ENCODE data around the gene SOHLH1.

SOHLH1 gene

GRCh38 chr9:135703726-135704125 lies 4.4 kb upstream of the SOHLH1 start:
- no peak for DNase-seq (ENCODE audit: low read depth)

DNA sequence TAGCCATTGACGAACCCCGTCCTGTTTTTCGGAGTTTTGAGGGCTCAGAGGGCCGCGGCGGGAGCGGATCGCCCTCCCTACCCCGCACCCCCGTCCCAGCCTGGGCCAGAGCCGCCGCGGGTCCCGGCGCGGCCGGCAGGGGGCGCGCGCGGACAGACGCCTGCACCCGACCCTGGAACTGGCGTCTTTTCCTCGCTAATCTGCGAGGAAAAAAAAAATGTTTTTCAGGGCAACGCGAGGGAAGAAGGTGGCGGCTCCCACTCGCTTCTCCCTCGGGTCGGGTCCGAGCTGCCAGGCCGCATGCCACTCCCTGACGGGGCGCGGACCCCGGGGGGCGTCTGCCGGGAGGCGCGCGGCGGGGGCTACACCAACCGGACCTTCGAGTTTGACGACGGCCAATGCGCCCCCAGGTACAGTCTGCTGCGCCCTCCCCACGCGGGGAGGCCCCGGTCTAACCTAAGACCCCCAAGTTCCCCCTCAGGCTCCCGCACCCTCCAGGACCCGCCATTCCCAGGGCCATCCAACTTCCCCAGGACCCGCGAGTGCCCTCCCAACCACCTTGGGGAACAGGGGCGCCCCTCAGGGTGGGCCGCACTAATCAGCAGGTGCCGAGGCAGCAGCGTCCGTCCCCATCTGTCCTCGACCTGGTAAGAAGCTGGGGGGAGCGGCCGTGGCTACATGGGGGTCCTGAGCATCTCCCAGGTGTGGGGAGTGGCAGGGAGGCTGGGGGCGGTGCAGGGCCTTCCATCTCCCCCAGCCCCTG lies 2.9 kb upstream of the SOHLH1 start, which contains the start of gene KCNT1:
Gene KCNT1 (plus strand): TSS at position 227 of the 763 bp plus-strand sequence. CDS start 74 bp downstream, at position 301.
- DNase-seq (ENCODE audit: low read depth) = peak; percentile 46

DNA sequence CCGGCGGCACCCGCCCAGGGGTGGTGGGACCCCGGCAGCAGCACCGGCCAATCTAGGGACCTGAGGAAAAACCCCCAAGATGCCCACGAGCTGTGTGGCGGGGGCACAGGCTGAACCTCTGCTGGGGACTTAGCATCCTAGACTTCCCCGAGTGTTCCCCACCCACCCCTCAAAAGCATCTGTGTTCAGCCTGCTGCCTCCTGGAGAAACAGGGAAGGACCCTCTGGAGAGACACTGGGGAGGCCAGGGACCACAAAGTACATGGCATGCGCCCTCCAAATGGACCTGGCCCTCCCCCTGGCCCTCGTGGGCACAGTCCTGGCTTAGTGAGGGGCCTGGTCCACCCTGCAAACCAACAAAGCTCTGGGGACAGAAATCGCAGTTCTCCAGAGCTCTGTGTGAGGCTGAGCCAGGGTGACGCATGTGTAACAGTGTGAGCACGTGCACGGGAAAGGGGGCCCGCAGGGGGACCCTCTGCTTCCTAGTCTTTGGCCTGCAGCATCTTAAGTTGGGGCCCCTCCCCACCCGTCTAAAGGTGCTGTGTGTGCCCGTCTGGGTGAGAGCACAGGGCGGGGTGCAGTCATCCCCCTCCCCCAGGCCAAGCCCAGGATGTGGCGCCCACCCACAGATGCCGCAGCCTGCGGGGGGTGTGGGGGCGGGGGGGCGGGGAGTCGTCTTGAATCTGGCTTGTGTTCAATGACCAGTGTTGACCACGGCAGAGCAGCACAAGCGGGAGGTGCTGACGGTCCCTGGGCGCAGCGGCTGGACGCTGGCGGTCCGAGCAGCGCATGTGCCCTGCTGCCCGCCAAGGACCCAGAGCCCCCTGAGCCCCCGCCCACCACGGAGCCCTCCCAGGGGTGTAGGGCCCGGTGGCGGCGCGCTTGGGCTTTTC lies 2.0 kb upstream of the SOHLH1 start:
- DNase-seq (ENCODE audit: low read depth) = no peak

- no peak for DNase-seq (ENCODE audit: low read depth)
Observed at GRCh38 chr9:135700525-135700924, 1.2 kb upstream of the SOHLH1 start.

GRCh38 chr9:135698767-135699166 lies 514 bp downstream of the SOHLH1 start:
- DNase-seq (ENCODE audit: low read depth) = no peak

- DNase-seq (ENCODE audit: low read depth) = no peak
Observed at GRCh38 chr9:135698236-135698635, 1.0 kb downstream of the SOHLH1 start.

- no peak for DNase-seq (ENCODE audit: low read depth)
Observed at GRCh38 chr9:135697226-135697625, 2.1 kb downstream of the SOHLH1 start.

GRCh38 chr9:135696446-135696845 lies 2.8 kb downstream of the SOHLH1 start:
- no peak for DNase-seq (ENCODE audit: low read depth)

DNA sequence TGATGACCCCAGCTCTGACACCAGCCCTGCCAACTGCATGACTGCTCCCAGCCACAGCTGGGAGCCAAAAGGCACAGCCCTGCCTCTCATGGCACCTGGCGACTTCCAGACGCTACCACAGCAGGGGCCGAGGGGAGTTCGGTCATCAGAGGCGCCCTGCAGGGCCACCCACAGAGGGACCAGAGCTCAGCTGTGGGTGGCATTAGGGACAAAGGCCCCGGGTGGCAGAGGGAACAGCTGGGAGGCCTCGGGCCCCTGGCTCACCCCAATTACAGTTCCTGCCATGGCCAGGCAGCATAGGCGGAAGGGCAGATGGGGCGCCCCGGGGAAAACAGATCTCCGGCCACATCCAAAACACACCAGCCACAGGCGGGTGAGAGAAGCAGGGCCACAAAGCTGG lies 3.6 kb downstream of the SOHLH1 start:
- DNase-seq (ENCODE audit: low read depth) = no peak

GRCh38 chr9:135695036-135695435 lies 4.2 kb downstream of the SOHLH1 start:
- DNase-seq (ENCODE audit: low read depth) = no peak

DNA sequence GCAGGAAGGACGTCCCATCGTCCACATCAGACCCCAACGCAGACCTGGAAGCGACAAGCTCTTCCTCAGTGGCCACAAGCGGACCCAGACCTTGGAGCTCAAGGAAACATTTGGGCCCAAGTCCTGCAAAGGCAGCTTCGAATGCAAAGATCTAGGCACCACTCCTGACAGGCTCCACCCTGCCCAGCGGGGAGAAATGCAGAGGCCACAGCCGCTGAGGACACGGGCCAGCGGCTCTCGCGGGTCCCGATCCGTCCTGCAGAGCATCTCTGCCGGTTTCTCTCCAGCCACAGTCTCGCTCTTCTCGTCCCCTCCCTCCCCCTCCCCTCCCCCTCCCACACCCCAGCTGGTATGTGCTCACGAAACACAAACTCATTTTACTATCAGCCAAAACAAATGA lies 4.9 kb downstream of the SOHLH1 start:
- no peak for DNase-seq (ENCODE audit: low read depth)

DNA sequence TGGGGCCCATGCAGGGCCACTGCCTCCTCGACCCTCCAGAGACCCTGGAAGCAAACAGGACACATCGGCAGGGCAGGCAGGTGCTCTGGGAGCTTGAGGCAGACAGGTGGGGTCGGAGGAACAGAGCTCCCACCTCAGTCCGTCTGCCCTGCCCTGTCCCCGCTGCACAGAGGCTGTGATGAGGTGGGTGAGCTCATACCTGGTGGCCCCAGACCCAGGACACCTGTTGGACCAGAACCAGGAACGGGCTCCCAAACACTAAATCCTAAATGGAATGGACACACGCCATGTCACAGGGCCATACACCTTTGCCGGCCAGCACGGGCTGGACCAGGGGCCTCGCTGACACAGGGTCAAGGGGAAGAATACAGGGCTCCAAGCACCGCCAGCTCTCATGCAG lies 5.5 kb downstream of the SOHLH1 start:
- no peak for DNase-seq (ENCODE audit: low read depth)

GRCh38 chr9:135693265-135693664 lies 6.0 kb downstream of the SOHLH1 start:
- DNase-seq (ENCODE audit: low read depth) = no peak

DNA sequence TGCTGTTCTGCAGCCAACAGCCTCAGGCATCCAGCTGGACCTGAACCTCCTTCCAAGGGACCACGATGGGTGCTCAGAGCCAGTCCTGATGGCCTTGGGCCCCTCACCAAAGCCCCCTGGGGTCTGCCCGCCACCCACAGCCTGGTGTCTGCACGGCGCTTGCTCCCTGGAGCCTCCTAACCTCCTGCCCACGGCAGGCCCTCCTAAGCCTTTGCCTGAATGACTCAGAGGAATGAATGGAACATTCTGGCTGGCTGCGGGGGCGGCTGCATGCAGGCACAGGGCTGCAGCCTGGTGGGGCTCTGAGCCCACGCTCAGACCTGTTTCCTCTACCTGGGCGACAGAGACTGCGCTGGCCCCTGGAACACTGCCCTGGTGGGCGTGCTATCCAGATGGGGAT lies 6.9 kb downstream of the SOHLH1 start:
- no peak for DNase-seq (ENCODE audit: low read depth)

- DNase-seq (ENCODE audit: low read depth) = no peak
Observed at GRCh38 chr9:135690836-135691570, 8.3 kb downstream of the SOHLH1 start.

- no peak for DNase-seq (ENCODE audit: low read depth)
Observed at GRCh38 chr9:135689011-135689410, 10.3 kb downstream of the SOHLH1 start.

DNA sequence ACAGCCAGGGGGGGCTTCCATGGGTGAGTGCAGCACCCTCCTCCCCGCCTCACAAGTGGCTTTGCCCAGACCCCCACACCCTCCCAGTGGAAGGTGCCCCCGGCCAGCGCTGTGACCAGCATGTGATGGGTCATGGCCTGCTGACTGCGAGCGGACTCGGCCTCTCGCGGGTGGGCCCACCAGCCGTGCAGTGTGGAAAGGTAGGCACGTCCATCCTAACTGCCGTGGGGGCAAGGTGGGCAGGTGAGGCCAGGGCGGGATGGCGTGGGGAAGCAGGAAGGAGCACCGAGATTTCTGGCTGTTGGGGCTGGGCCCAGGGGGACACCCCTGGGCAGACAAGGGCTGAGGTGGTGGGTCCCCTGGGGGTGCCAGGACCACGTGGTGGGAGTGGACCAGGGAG lies 12.1 kb downstream of the SOHLH1 start:
- DNase-seq (ENCODE audit: low read depth) = no peak

DNA sequence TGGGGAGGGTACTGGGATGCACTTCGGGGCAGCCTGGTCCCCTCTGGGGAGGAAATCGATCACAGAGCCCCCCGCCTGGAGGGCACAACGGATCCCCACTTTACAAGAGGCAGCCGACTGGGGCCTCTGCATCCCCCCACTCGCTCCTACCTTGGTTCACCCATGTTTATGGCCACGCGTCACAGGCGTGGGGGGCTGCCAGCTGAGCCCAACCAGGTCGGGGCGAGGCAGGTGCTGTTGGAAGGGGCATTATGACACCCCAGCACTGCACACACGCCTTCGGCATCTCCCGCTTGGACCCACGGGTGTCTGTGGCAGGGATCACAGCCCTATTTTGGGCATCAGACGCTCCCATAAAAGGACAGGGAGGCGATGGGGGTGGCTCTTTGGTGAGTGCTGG lies 14.6 kb downstream of the SOHLH1 start:
- no peak for DNase-seq (ENCODE audit: low read depth)

DNA sequence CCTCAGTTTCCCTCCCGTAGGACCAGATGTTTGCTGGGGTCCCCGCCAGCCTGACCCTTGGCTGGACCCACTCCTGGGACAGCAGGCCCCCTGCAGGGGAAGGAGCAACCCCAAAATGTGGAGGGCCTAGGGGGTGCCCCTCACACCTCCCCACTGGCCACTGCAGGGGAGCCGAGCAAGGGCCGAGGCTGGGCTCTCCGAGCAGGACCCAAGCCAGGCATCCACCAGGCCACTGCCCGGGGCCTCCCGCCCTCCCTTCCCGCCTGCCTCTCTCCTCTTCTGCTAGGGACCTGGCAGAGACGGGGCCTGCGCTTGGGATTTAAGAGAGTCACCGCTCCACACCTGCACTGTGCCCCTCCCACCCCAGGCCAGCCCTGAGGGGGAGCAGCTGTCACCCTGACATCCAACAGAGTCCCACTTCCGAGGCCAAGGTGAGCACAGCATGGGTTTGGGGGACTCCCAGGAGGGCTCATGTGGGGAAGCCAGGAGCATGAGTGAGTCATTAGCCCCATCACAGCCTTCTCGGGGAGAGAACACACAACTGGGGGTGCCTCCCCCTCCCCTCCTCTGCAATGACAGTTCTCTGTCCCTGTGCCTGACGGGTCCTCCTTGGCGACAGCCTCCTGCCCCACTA lies 15.8 kb downstream of the SOHLH1 start:
- no peak for DNase-seq (ENCODE audit: low read depth)

DNA sequence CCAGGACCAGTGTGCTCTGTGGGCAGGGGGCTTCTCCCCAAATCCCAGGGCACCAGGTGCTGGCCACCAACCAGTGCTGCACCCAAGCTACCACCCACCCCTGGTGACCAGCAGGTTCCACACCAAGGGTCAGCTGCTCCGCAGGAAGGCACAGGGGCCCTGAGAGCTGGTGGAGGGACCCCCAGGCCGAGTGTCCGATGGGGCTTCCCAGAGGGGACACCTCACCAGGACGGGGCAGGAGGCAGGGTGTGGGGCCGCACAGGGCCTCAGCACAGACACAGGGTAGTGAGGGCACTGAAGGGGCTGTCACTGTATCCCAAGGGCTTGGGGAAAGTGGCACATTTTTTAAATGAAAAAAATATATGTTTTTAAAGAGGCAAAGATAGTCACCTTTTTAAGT lies 18.1 kb downstream of the SOHLH1 start:
- DNase-seq (ENCODE audit: low read depth) = no peak

DNA sequence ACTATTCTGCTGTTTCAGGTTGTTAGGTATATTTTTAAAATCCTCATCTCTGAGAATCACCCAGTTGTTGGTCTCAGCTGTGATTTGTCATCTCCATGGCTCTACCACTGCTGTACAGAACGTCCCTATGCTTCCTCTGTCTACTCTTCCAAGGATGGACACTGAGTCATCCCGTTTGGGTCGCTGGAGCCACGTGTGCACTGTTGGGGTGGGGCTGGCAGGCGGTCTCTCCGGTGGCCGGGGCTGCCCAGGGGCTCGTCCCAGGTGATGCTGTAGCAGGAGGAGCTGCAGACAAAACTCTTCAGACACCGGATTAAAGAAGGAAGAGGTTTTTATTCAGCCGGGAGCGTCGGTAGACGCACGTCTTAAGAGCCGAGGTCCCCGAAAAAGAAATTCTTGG lies 19.2 kb downstream of the SOHLH1 start:
- DNase-seq (ENCODE audit: low read depth) = no peak
